Activated CD8-positive, alpha-beta T cell treated with anti-CD3 and anti-CD28 coated beads for 36 hours (primary cell): ENCODE measurements around the gene AUTS2. TPM values are rescaled to one million over a fixed set of nuclear protein-coding genes. Genes with fewer than 3 reads are reported as not detected.

Source experiments
- ATAC-seq: fragments of 200-7000 bp; cut with Tn5 transposase; one replicate; pipeline ENCODE4 v1.10.0; 2021; ENCODE audit warnings: mild to moderate bottlenecking, moderate library complexity
- CTCF ChIA-PET: fragments of 350-600 bp; sonication (Branson Sonifier 250); formaldehyde crosslinking; loops from one replicate; lab custom pipeline; 2021; ENCODE audit warnings: antibody characterized with exemption; lab: Charles Lee
- POLR2A ChIA-PET: fragments of 350-600 bp; sonication (Branson Sonifier 250); formaldehyde crosslinking; loops from one replicate; lab custom pipeline; 2021; ENCODE audit warnings: antibody characterized with exemption; lab: Charles Lee
- DNase-seq: peaks from one replicate; pipeline ENCODE4 v3.0.0-alpha.2; 2020
- H3K27ac Mint-ChIP-seq: one replicate; pipeline ENCODE4 v1.8.0; 2021; ENCODE audit warnings: mild to moderate bottlenecking, mixed read lengths
- H3K27me3 Mint-ChIP-seq: one replicate; pipeline ENCODE4 v1.8.0; 2021; ENCODE audit warnings: mixed read lengths
- H3K36me3 Mint-ChIP-seq: one replicate; pipeline ENCODE4 v1.8.0; 2021; ENCODE audit warnings: low read depth, mixed read lengths
- H3K4me1 Mint-ChIP-seq: one replicate; pipeline ENCODE4 v1.8.0; 2021; ENCODE audit warnings: low read depth, mixed read lengths
- H3K4me3 Mint-ChIP-seq: one replicate; pipeline ENCODE4 v1.8.0; 2021; ENCODE audit warnings: mild to moderate bottlenecking, moderate library complexity, mixed read lengths
- H3K9me3 Mint-ChIP-seq: one replicate; pipeline ENCODE4 v1.8.0; 2021; ENCODE audit warnings: mixed read lengths
- intact Hi-C: fragments of 100-400 bp; cut with micrococcal nuclease; formaldehyde crosslinking; loops from one replicate; pipeline ENCODE4 v1.10.0; 2022
- total RNA-seq, 2 experiments: library from RNA; stranded (reverse); gene quantifications; one replicate each; pipeline ENCODE4 v1.2.3, GENCODE V29; 2021
- TF ChIP-seq, protein P1 (sequence below): fragments of 200-600 bp; IDR thresholded peaks from one replicate; pipeline ENCODE4 v1.8.0; 2022; ENCODE audit warnings: antibody characterized with exemption, mild to moderate bottlenecking

The AUTS2 gene
- total RNA-seq, 2 experiments from 2014 or later: 3.1 to 3.3 TPM

DNA sequence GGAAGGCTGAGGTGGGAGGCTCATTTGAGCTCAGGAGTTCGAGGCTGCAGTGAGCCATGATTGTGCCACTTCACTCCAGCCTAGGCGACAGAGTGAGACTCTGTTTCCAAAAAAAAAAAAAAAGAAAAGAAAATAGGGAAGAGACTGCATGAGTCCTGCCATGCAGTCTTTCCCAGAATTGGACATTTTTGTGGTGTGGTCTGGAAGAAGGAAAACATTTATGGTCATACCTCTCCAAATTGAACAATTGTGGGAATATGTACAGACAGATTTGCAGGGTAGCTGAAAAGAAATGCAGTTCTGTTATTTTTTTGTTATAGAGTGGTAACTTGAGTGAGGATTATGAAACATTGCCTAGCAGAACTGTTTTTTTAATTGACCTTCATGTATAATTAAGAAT lies 198.1 kb downstream of the AUTS2 start:
- Mint-ChIP-seq H3K27ac (no peak overlapping the region), H3K4me1 (no peaks in the 10 kb centered on the region), H3K27me3 (peaks cover 3% of the 10 kb centered on the region), H3K9me3 (no peaks in the 10 kb centered on the region), H3K36me3 (no peaks in the 10 kb centered on the region), H3K4me3 (no peak overlapping the region)
- POLR2A ChIA-PET: no interaction called here
- TF ChIP-seq, protein P1, sequence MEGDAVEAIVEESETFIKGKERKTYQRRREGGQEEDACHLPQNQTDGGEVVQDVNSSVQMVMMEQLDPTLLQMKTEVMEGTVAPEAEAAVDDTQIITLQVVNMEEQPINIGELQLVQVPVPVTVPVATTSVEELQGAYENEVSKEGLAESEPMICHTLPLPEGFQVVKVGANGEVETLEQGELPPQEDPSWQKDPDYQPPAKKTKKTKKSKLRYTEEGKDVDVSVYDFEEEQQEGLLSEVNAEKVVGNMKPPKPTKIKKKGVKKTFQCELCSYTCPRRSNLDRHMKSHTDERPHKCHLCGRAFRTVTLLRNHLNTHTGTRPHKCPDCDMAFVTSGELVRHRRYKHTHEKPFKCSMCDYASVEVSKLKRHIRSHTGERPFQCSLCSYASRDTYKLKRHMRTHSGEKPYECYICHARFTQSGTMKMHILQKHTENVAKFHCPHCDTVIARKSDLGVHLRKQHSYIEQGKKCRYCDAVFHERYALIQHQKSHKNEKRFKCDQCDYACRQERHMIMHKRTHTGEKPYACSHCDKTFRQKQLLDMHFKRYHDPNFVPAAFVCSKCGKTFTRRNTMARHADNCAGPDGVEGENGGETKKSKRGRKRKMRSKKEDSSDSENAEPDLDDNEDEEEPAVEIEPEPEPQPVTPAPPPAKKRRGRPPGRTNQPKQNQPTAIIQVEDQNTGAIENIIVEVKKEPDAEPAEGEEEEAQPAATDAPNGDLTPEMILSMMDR: no peak
- ATAC-seq: no peak
- no peak for DNase-seq
- CTCF ChIA-PET: interaction anchor here (0.5 kb wide), 1 partner anchor 222 kb away, joined by 3 read pairs; no protein-coding TSS in a partner anchor
- intact Hi-C loops: no loop called here

DNA sequence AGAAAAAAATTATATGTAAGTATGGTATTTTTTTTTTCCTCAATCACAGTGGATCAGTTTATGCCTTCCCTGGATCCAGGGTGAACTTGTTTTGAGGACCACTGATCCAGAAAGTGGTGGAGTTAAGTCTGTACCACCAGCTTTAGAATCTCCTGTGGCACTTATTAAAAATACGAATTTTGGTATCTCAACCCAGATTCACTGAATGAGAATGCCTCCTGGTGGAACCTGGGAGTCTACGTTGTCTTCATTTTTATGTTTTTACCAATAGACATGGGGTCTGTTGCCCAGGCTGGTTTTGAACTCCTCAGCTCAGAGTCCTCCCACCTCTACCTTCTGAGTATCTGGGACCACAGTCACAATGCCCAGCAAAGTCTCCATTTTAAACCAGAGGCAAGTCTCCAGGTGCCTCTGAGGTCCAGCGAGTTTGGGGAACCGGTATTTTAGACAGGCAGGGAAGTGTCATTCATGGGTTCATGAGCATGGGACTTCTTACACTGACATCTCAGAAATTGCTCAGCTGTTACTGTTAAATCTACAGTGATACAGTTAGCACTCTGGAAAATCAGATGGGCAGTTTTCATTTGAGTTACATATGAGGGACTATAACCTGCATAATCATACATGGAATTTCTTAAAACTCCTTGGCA lies 200.9 kb downstream of the AUTS2 start:
- peaks cover 2% of the 10 kb centered on the region for H3K4me1 Mint-ChIP-seq
- POLR2A ChIA-PET: no interaction called here
- H3K9me3 Mint-ChIP-seq: no peaks in the 10 kb centered on the region
- intact Hi-C loops: no loop called here
- H3K4me3 Mint-ChIP-seq: no peak overlapping the region
- CTCF ChIA-PET: interaction anchor here (1.9 kb wide), 1 partner anchor 20 kb away, joined by 4 read pairs; no protein-coding TSS in a partner anchor
- TF ChIP-seq, protein P1: no peak
- H3K36me3 Mint-ChIP-seq: no peaks in the 10 kb centered on the region
- H3K27me3 Mint-ChIP-seq: peaks cover 8% of the 10 kb centered on the region
- DNase-seq (no peak), ATAC-seq (no peak)
- no peak overlapping the region for H3K27ac Mint-ChIP-seq

DNA sequence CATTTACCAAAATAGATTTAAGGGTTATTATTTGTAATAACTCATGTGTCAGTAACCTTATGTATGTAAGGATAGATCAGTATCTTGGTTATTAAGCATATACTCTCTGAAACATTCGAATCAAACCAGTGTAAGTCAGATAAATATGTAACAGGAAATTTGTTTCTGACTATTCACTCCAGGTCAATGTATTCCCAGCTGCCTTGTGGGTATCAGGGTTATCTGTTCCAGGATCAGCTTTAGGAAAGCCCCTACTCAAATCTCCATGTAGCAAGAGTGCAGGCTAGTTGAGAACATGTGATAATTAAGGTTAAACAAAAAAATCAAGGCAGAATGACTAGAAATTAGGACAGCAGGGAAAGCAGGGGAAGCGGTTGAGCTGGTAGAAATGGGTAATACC lies 201.7 kb downstream of the AUTS2 start:
- intact Hi-C loops: no loop called here
- peaks cover 10% of the 10 kb centered on the region for H3K27me3 Mint-ChIP-seq

DNA sequence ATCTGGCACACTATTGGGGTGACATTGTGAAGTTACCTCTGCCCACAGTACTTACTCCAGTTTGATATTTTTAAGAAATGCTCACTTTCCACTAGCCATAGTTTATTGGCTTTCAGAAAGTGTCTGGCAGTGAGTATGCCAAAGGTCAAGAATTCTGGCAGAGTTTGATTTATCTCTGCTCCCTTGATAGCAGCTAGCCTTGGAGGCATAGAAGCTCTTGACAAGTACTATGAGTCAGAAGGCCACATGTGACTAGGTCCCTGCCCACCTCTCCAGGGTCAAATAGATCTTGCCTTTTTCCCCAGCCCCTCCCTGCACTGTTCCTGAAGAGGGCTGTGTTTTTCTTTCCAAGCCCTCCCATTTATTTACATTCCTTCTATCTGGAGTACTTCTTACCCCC lies 202.2 kb downstream of the AUTS2 start:
- intact Hi-C loops: no loop called here
- Mint-ChIP-seq H3K4me3 (no peak overlapping the region), H3K27ac (no peak overlapping the region), H3K27me3 (peaks cover 10% of the 10 kb centered on the region), H3K9me3 (no peaks in the 10 kb centered on the region), H3K4me1 (peaks cover 10% of the 10 kb centered on the region), H3K36me3 (no peaks in the 10 kb centered on the region)
- ATAC-seq (no peak), DNase-seq (no peak)
- ChIA-PET CTCF (interaction anchor here (1.9 kb wide), 1 partner anchor 22 kb away, joined by 4 read pairs; no protein-coding TSS in a partner anchor), POLR2A (no interaction called here)
- TF ChIP-seq, protein P1: no peak

More for the DNA sequence above, 201.7 kb downstream of the AUTS2 start:
- Mint-ChIP-seq H3K4me1 (peaks cover 10% of the 10 kb centered on the region), H3K4me3 (no peak overlapping the region), H3K27ac (no peak overlapping the region), H3K9me3 (no peaks in the 10 kb centered on the region), H3K36me3 (no peaks in the 10 kb centered on the region)
- TF ChIP-seq, protein P1: no peak
- ChIA-PET POLR2A (no interaction called here), CTCF (interaction anchor here (1.9 kb wide), 1 partner anchor 21 kb away, joined by 4 read pairs; no protein-coding TSS in a partner anchor)
- ATAC-seq (no peak), DNase-seq (no peak)
